Spinal cord (tissue), 10 donors: ENCODE results near the gene TCF4. TPM values are rescaled to one million over a fixed set of nuclear protein-coding genes. Genes with fewer than 3 reads are reported as not detected.

Source experiments
- DNase-seq, 6 donors: peaks; one replicate each; pipeline versions ENCODE4 v3.0.0 to v3.0.0-alpha.2; 2013 to 2015; ENCODE audit warnings: low spot score in 6 of 6, low read depth in 4 of 6
- H3K27ac ChIP-seq: one replicate; pipeline ENCODE4 v1.5.1; 2013; ENCODE audit warnings: low read depth, low read length, control low read depth
- H3K27me3 ChIP-seq: one replicate; pipeline ENCODE4 v1.6.1; 2013; ENCODE audit warnings: low read length; ENCODE audit not compliant: control insufficient read depth, insufficient read depth
- H3K36me3 ChIP-seq: one replicate; pipeline ENCODE4 v1.6.1; 2013; ENCODE audit warnings: low read length; ENCODE audit not compliant: control insufficient read depth, insufficient read depth
- H3K4me1 ChIP-seq: one replicate; pipeline ENCODE4 v1.6.1; 2013; ENCODE audit warnings: low read length; ENCODE audit not compliant: control insufficient read depth, insufficient read depth
- H3K4me3 ChIP-seq: one replicate; pipeline ENCODE4 v1.5.1; 2013; ENCODE audit warnings: low read depth, low read length, control low read depth
- H3K9me3 ChIP-seq: one replicate; pipeline ENCODE4 v1.6.1; 2013; ENCODE audit warnings: low read length; ENCODE audit not compliant: control insufficient read depth, insufficient read depth
- WGBS: methylation state at CpG from one replicate; pipeline ENCODE4 v1.1.5; 2013; ENCODE audit warnings: missing lambda C conversion rate; ENCODE audit not compliant: insufficient coverage; 5-methylcytosine and 5-hydroxymethylcytosine counted together
- polyA plus RNA-seq, 2 donors: library from polyadenylated mRNA; unstranded; fragments of 120-200 nt; gene quantifications; one replicate each; pipeline ENCODE4 v1.2.1, GENCODE V29; 2013; ENCODE audit not compliant: insufficient read length in 2 of 2
- total RNA-seq, 2 donors: library from RNA; depleted of rRNA in 1 of 2; stranded (reverse); fragments of 120-200 nt in 1 of 2; fragments of >200 nt in 1 of 2; gene quantifications; one replicate each; pipeline versions ENCODE4 v1.2.3 to v1.2.4, GENCODE V29; 2013 to 2014
- donor health status: healthy.

TCF4 gene
- total and polyA plus RNA-seq, 4 donors: 57.1 to 234 (median 138) TPM

DNA sequence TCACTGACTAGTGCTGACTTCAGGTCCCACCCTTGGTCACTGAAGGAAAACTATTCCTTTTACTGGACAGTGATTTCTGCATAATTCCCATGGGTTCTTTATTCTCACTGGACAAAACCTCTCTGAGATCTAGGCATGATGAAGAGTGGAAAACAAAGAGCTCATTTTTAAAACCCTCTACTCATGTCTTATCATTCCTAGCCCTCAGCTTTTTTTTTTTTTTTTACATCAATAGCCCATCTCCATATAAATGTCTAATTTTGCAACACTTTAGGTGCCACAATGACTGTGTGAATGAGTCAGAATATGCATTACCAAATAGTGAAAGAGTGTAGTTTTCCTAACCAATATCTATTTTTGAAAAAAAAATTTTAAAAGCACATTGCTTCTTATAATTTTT, 74.8 kb downstream of the TCF4 start:
- H3K4me1 ChIP-seq: no peaks in the 10 kb centered on the region
- no peaks in the 10 kb centered on the region for H3K27me3 ChIP-seq
- DNase-seq: no peak
- peaks cover 1% of the 10 kb centered on the region for H3K9me3 ChIP-seq
- no peak overlapping the region for H3K4me3 ChIP-seq
- H3K27ac ChIP-seq: no peak overlapping the region
- H3K36me3 ChIP-seq: no peaks in the 10 kb centered on the region

DNA sequence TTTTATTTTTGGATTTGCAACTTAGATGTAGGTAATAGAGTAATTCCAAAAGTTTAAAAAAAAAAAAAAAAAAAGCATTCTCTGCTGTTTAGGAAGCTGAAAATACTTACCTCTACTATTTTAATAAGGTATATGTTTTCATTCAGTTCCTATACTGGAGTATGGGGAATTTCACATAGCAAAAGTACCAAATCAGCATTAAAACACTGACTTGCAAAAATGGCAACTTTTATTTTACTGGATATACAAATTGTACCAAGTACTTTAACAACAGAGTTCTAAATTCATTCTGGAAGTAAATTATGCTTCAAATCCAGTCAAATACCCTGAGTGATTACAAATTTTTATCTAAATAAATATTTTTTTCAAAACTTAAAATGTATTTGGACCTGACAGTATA, 76.7 kb downstream of the TCF4 start:
- Histone ChIP-seq H3K36me3 (no peaks in the 10 kb centered on the region), H3K27me3 (no peaks in the 10 kb centered on the region), H3K9me3 (no peaks in the 10 kb centered on the region), H3K4me3 (no peak overlapping the region), H3K27ac (peak overlapping the region; percentile 75), H3K4me1 (no peaks in the 10 kb centered on the region)
- DNase-seq: no peak

DNA sequence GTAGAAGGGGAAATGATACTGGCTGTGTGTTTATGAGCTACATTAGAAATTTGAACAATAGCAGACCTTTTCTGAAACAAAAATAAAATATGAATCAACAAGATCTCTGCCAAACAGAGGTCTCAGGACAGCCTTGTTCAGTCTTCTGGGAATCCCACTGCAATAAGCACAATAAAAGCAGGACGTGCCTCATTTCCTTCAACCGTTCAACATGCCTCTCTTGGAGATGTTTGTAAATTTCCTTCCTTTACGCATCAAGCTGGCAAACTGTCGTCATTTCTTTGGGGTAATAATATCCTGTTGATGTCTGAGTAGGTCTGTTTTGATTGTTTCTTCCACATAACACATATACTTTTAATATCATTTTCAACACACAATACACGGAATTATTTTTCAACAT, 77.2 kb downstream of the TCF4 start:
- Histone ChIP-seq H3K9me3 (no peaks in the 10 kb centered on the region), H3K27me3 (no peaks in the 10 kb centered on the region), H3K4me3 (no peak overlapping the region), H3K4me1 (no peaks in the 10 kb centered on the region), H3K27ac (peak overlapping the region; percentile 75), H3K36me3 (no peaks in the 10 kb centered on the region)
- no CpG with 5 or more reads among the region's 5 CpGs for WGBS
- DNase-seq: peak in 1 of 6 donors; percentile 59

DNA sequence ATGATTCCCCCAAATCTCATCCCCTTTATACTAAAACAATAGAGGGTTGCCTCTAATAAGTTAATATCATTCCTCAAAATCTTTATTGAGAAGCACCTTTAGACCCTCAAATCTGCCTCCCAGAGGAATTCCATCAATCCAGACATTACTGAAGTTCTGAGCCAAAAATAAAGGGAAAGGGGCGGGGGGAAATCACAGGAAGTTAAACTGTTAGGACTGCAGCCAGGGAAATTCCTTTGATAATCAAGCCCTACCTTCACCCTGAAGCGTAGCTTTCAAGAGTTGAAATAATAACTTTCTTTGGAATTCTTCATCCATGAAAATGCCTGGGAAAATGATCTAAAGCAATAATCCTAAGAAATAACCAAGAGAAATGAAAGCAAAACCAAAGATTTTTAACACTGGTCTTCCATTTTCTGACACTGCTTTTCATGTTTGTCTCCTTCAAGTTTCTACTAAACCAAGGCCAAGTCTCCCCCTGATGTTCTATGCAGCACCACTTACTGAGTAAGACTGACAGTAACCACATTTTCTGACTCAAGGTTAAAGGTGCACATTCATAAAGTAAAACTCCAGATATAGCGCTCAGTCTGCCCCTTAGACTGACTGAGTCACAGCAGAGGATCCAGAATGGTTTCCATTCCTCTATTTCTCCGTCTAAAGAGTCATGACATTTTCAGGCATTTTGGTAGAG, 78.2 kb downstream of the TCF4 start:
- no peaks in the 10 kb centered on the region for H3K4me1 ChIP-seq
- no CpG with 5 or more reads among the region's 4 CpGs for WGBS
- DNase-seq: no peak
- no peaks in the 10 kb centered on the region for H3K36me3 ChIP-seq
- peak overlapping the region; percentile 75 for H3K27ac ChIP-seq
- H3K27me3 ChIP-seq: no peaks in the 10 kb centered on the region
- no peaks in the 10 kb centered on the region for H3K9me3 ChIP-seq
- H3K4me3 ChIP-seq: no peak overlapping the region

DNA sequence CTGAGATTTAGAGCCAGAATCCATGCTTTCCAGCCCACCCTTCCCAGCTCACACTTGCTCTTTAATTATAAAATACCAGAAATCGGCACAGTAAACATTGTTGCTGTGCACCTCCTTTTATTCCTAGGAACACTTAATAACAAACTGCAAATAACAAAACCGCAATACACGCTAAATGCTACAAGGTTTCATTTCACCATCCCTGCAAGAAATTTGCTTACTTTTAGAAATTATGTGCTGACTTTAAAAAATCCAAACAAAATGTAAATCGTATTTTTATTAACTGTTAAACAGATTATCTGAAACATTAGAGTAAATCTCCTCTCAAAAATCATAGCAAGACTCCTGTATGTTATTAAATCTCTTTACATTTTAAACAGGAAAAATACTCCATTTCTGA, 79.3 kb downstream of the TCF4 start:
- Histone ChIP-seq H3K27me3 (no peaks in the 10 kb centered on the region), H3K4me3 (no peak overlapping the region), H3K36me3 (no peaks in the 10 kb centered on the region), H3K27ac (no peak overlapping the region), H3K9me3 (no peaks in the 10 kb centered on the region), H3K4me1 (no peaks in the 10 kb centered on the region)
- 0% methylated on average over 1 of the region's 4 CpGs for WGBS
- no peak for DNase-seq

DNA sequence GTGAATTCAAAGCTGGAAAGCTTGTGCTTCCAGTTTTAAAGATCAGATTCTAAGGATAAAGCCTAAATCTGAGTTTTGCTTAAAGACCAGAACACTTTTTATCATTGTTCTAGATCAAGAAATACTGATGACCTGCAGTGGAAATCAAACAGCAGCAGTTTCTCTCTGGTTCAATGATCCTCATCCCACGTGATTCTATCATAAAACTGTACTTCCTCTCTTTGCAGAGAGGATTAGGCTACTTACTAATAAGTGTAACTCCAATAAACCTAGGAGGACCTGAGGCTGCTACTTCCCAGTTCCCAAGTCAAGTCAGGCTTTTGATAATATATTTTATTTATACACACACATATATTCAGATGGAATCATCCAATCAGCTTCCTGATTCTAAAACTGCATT, 81.9 kb downstream of the TCF4 start:
- H3K4me1 ChIP-seq: no peaks in the 10 kb centered on the region
- DNase-seq: no peak
- H3K4me3 ChIP-seq: no peak overlapping the region
- no peaks in the 10 kb centered on the region for H3K36me3 ChIP-seq
- H3K27ac ChIP-seq: no peak overlapping the region
- no CpG with 5 or more reads among the region's 1 CpG for WGBS
- no peaks in the 10 kb centered on the region for H3K27me3 ChIP-seq
- H3K9me3 ChIP-seq: no peaks in the 10 kb centered on the region

DNA sequence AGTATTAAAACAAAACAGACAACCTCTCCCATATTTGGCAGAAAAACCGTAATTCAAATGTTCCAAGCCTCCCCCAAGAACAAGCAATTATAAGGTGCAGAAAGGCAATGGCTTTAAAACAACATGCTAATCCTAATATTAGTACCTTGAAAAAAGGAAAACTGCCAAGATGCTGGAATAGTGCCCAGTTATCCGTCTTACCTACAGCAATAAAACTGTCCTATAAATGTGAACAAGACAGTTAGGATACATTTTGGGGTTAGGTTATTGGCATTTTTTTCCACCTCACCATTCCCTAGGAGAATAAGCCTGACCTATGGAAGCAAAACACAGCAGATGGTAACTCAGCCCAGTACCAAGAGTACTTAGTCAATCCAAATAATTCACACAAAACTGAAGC, 83.2 kb downstream of the TCF4 start:
- Histone ChIP-seq H3K27ac (no peak overlapping the region), H3K4me1 (no peaks in the 10 kb centered on the region), H3K36me3 (no peaks in the 10 kb centered on the region), H3K9me3 (no peaks in the 10 kb centered on the region), H3K4me3 (no peak overlapping the region), H3K27me3 (no peaks in the 10 kb centered on the region)
- no peak for DNase-seq
- WGBS: no CpG with 5 or more reads among the region's 2 CpGs

DNA sequence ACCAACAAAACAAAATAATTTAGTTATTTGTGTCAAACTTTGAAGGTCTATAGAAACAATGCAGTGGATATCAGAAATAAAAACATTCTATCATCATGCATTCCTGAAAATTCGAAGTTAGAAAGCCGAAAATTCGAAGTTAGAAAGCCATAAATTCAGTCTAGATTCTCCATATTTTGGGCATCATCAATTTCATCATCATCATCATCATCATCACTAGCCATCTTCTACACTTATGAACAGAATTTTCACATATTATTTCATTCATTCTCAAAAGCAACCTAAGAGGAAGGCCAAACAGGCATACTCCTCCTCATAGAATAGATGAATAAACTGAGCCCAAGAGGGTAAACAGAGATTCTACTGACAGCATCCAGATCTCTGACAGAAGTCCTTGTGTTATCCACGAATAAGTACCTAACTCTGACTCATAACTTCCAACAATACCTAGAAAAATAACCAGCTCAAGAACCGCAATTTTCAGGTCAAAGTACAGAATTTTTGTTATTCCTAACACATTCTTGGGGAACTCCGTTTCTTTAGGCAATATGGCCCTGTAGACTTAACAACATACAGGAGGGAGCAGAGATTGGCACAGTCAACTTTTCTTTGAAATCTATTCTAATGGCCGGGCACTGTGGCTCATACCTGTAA, 84.7 kb downstream of the TCF4 start:
- H3K36me3 ChIP-seq: no peaks in the 10 kb centered on the region
- H3K27ac ChIP-seq: no peak overlapping the region
- no peak for DNase-seq
- no peaks in the 10 kb centered on the region for H3K9me3 ChIP-seq
- H3K27me3 ChIP-seq: no peaks in the 10 kb centered on the region
- WGBS: 94% methylated on average over 6 of the region's 7 CpGs
- H3K4me3 ChIP-seq: no peak overlapping the region
- H3K4me1 ChIP-seq: no peaks in the 10 kb centered on the region

DNA sequence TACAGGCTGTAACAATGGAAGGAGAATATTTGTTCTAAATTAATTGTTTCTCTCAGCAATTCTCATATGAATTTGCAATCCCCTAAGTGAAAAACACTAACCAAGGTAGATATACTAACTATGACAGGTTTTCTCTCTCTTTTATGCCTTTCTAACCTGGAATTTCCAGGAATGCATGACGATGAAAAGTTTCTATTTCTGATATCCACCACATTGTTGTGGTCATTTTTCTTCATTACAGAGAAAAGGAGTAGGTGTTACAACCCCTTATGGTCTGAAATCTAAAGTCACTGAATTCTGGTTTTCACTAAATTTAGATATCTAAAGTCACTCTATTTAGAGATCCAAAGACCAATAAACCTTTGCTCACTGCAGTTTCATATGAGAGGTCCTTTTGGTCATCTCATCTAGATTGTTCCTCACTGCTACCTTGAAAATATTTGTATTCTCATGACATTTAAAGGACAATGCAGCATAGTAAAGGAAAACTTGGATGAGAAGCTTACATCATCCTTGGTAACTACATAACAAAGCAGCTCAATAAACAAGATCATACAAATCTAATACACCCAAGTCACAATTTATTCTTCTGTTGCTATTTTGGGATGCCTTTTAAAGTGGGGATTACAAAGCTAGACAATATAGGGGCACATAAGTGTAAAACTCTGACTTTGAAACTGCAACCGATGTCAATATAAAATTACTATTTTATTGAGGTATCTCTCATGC, 85.8 kb downstream of the TCF4 start:
- Histone ChIP-seq H3K9me3 (no peaks in the 10 kb centered on the region), H3K4me1 (peaks cover 5% of the 10 kb centered on the region), H3K27ac (no peak overlapping the region)

DNA sequence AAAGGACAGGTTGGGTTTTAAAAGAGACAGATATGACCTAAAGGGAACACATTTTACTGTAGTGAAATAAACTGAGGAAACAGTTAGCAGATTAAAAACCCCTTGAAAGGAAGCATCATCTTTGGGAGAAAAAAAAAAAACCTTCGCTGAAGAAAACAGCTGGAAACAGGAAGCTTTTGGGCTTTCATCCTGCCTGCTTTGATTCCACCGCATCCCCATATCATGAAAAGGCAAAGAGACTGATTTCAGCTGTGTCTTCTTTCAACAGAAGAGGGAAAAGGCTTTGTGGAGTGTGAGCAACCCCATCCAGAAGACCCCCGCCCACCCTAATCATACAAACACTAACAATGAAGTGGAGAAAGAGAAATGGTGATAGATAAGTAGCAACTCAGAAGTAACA, 86.4 kb downstream of the TCF4 start:
- no peak overlapping the region for H3K4me3 ChIP-seq
- no peaks in the 10 kb centered on the region for H3K27me3 ChIP-seq
- peaks cover 5% of the 10 kb centered on the region for H3K4me1 ChIP-seq
- DNase-seq: peak in 1 of 6 donors; percentile 59
- no peaks in the 10 kb centered on the region for H3K9me3 ChIP-seq
- H3K27ac ChIP-seq: no peak overlapping the region
- H3K36me3 ChIP-seq: no peaks in the 10 kb centered on the region
- WGBS: no CpG with 5 or more reads among the region's 3 CpGs

More for the DNA sequence above, 85.8 kb downstream of the TCF4 start:
- no peak overlapping the region for H3K4me3 ChIP-seq
- WGBS: no CpG with 5 or more reads among the region's 2 CpGs
- DNase-seq: no peak
- H3K36me3 ChIP-seq: no peaks in the 10 kb centered on the region
- H3K27me3 ChIP-seq: no peaks in the 10 kb centered on the region
